HT-29 (cell line): ENCODE results near the gene TP53TG5. TPM values are rescaled to one million over a fixed set of nuclear protein-coding genes. Genes with fewer than 3 reads are reported as not detected.

Experiments used
- DNase-seq: peaks from one replicate; pipeline ENCODE4 v3.0.0-alpha.2; 2015; ENCODE audit warnings: low spot score
- total RNA-seq: library from RNA; depleted of rRNA; stranded (reverse); fragments of >200 nt; shearing (Covaris generic); gene quantifications from 2 replicates; pipeline ENCODE4 v1.2.3, GENCODE V29; 2014; rRNA removed

TP53TG5 gene
- 0.23 and 1.6 TPM in 2 replicates for total RNA-seq

- no peak for DNase-seq
These were observed at the start of gene TP53TG5 for GRCh38 chr20:45378191-45378590. Gene TP53TG5 (minus strand): TSS chr20:45378325. CDS start chr20:45378236, 89 bp downstream.

- DNase-seq, result no peak
These were observed 49.4 kb upstream of the TP53TG5 start for GRCh38 chr20:45427236-45428149.

GRCh38 chr20:45426320-45427016 lies 48.3 kb upstream of the TP53TG5 start:
- no peak for DNase-seq

- no peak for DNase-seq
These were observed 47.4 kb upstream of the TP53TG5 start for GRCh38 chr20:45425561-45425960.

GRCh38 chr20:45423700-45424099 lies 45.6 kb upstream of the TP53TG5 start:
- DNase-seq, result no peak

GRCh38 chr20:45420125-45420524 lies 42.0 kb upstream of the TP53TG5 start:
- no peak for DNase-seq

GRCh38 chr20:45419188-45420091 lies 41.3 kb upstream of the TP53TG5 start:
- peak; percentile 96 for DNase-seq

- no peak for DNase-seq
These were observed 38.8 kb upstream of the TP53TG5 start for GRCh38 chr20:45416917-45417316.

GRCh38 chr20:45415822-45416637 lies 37.9 kb upstream of the TP53TG5 start, which contains the start of gene PIGT:
Gene PIGT (plus strand): TSS chr20:45416141. CDS start chr20:45416157, 16 bp downstream.
- DNase-seq, result peak; percentile 92

GRCh38 chr20:45413479-45413878 lies 35.4 kb upstream of the TP53TG5 start:
- no peak for DNase-seq

- no peak for DNase-seq
These were observed 34.5 kb upstream of the TP53TG5 start for GRCh38 chr20:45412653-45413052.

- DNase-seq, result peak; percentile 61
These were observed 32.8 kb upstream of the TP53TG5 start for GRCh38 chr20:45410887-45411286.

GRCh38 chr20:45409521-45410272 lies 31.6 kb upstream of the TP53TG5 start:
- no peak for DNase-seq

GRCh38 chr20:45408646-45409213 lies 30.6 kb upstream of the TP53TG5 start:
- no peak for DNase-seq

- DNase-seq, result no peak
These were observed 29.9 kb upstream of the TP53TG5 start, which contains the start of gene DBNDD2 for GRCh38 chr20:45407783-45408645. Gene DBNDD2 (plus strand): TSS chr20:45408289. CDS start chr20:45408468, 179 bp downstream.

GRCh38 chr20:45407067-45407745 lies 29.1 kb upstream of the TP53TG5 start:
- DNase-seq, result peak; percentile 59

- DNase-seq, result peak; percentile 79
These were observed 28.3 kb upstream of the TP53TG5 start for GRCh38 chr20:45406260-45407066.
